ENCODE measurements around the gene SLC38A3. TPM values are rescaled to one million over a fixed set of nuclear protein-coding genes. Genes with fewer than 3 reads are reported as not detected.

The SLC38A3 gene
- total and polyA plus RNA-seq, 2 experiments from 2014 or later: 0.36 TPM; not detected in 1

DNA sequence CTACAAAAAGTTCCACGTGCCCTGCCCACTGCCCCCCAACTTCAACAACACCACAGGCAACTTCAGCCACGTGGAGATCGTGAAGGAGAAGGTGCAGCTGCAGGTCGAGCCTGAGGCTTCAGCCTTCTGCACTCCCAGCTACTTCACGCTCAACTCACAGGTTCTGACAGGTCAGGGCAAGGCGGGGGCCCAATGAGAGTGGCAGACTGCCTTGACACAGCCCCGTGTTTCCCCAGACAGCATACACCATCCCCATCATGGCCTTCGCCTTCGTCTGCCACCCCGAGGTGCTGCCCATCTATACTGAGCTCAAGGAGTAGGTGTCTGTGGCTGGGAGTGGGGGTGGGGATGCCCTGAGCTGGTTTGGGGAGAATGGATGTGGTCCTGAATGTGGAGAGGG, 12.6 kb downstream of the SLC38A3 start:
- Histone ChIP-seq H3K4me2 (ENCODE audit: unreplicated experiment) (no peak overlapping the region), H3K27ac (no peak overlapping the region), H3K9me2 (ENCODE audit: insufficient read depth) (no peaks in the 10 kb centered on the region), H3K9ac (no peak overlapping the region), H4K20me1 (ENCODE audit: insufficient read depth) (no peaks in the 10 kb centered on the region), H2AFZ (no peak overlapping the region), H3K36me3 (ENCODE audit: low read depth) (no peaks in the 10 kb centered on the region), H3K79me2 (ENCODE audit: insufficient read depth) (no peaks in the 10 kb centered on the region), H3K9me3 (ENCODE audit: low read depth) (no peaks in the 10 kb centered on the region), H3F3A (ENCODE audit: insufficient read depth) (no peaks in the 10 kb centered on the region), H3K4me1 (ENCODE audit: insufficient read depth) (no peaks in the 10 kb centered on the region), H3K4me3 (no peak overlapping the region), H3K27me3 (replicated peaks; ENCODE audit: insufficient read depth) (no peaks in the 10 kb centered on the region)
- DNase-seq: no peak
- no peak for TF ChIP-seq EZH2phosphoT487 (IDR thresholded peaks at IDR 0.05; ENCODE audit: insufficient read depth, low read depth)
- no peak for TF ChIP-seq EZH2 (IDR thresholded peaks at IDR 0.05; ENCODE audit: insufficient read depth, poor library complexity, severe bottlenecking)
- WGBS, 2 experiments (ENCODE audit: low coverage in 1 of 2, low lambda C conversion rate in 2 of 2, missing lambda C conversion rate in 2 of 2): 43 to 51% methylated on average over 10 of the region's 10 CpGs
- in situ Hi-C loops (cut with MboI): loop anchor here (25.0 kb wide), 1 partner anchor 320 kb away; no protein-coding TSS in a partner anchor

DNA sequence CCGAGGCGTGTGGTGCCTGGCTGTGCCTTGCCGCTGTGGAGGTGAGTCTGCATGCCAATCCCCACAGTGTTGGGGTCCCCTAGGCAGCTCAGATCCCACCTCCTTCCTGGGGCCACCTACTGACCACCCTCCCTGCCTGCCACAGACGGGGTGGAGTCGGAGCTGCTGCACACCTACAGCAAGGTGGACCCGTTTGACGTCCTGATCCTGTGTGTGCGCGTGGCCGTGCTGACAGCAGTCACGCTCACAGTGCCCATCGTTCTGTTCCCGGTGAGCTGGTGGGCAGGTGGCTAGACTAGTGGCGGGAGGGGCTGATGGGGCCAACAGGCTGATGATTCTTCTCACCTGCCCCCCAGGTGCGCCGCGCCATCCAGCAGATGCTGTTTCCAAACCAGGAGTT, 13.4 kb downstream of the SLC38A3 start:
- Histone ChIP-seq H3K27me3 (replicated peaks; ENCODE audit: insufficient read depth) (no peaks in the 10 kb centered on the region), H3K36me3 (ENCODE audit: low read depth) (no peaks in the 10 kb centered on the region), H4K20me1 (ENCODE audit: insufficient read depth) (no peaks in the 10 kb centered on the region), H3K9ac (no peak overlapping the region), H2AFZ (no peak overlapping the region), H3K27ac (no peak overlapping the region), H3K4me3 (no peak overlapping the region), H3F3A (ENCODE audit: insufficient read depth) (no peaks in the 10 kb centered on the region), H3K4me1 (ENCODE audit: insufficient read depth) (no peaks in the 10 kb centered on the region), H3K79me2 (ENCODE audit: insufficient read depth) (no peaks in the 10 kb centered on the region), H3K9me2 (ENCODE audit: insufficient read depth) (no peaks in the 10 kb centered on the region), H3K4me2 (ENCODE audit: unreplicated experiment) (no peak overlapping the region), H3K9me3 (ENCODE audit: low read depth) (no peaks in the 10 kb centered on the region)
- WGBS, 2 experiments (ENCODE audit: low coverage in 1 of 2, low lambda C conversion rate in 2 of 2, missing lambda C conversion rate in 2 of 2): 87 to 90% methylated on average over 17 of the region's 17 CpGs
- in situ Hi-C loops (cut with MboI): loop anchor here (25.0 kb wide), 1 partner anchor 319 kb away; no protein-coding TSS in a partner anchor
- TF ChIP-seq EZH2phosphoT487 (IDR thresholded peaks at IDR 0.05; ENCODE audit: insufficient read depth, low read depth) (no peak), EZH2 (IDR thresholded peaks at IDR 0.05; ENCODE audit: insufficient read depth, poor library complexity, severe bottlenecking) (no peak)
- DNase-seq: no peak

DNA sequence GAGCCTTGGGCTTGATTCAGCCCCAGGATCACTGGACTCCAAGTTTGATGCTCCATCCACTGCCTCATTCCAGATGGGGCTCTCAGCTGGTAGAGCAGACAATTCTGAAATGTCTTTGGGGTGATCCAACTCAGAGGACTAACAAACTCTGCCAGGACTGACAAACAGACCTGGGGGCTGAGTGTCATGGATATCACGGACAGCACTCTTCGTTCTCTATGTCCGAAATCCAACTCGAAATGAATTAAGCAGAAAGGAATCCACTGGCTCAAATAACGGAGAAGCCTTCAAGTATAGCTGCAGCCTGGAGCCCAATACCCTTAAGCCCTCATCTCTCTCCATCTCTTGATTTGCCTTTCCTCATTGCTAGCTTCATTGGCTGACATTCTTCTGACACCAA, 14.2 kb downstream of the SLC38A3 start:
- no peak overlapping the region for H3K27ac ChIP-seq
- no peaks in the 10 kb centered on the region for H3K9me2 ChIP-seq (ENCODE audit: insufficient read depth)
- H3K27me3 ChIP-seq (replicated peaks; ENCODE audit: insufficient read depth): no peaks in the 10 kb centered on the region
- H3K36me3 ChIP-seq (ENCODE audit: low read depth): no peaks in the 10 kb centered on the region
- TF ChIP-seq EZH2 (IDR thresholded peaks at IDR 0.05; ENCODE audit: insufficient read depth, poor library complexity, severe bottlenecking) (no peak), EZH2phosphoT487 (IDR thresholded peaks at IDR 0.05; ENCODE audit: insufficient read depth, low read depth) (no peak)
- WGBS, 2 experiments (ENCODE audit: low coverage in 1 of 2, low lambda C conversion rate in 2 of 2, missing lambda C conversion rate in 2 of 2): 65 to 67% methylated on average over 5 of the region's 5 CpGs
- H3K4me3 ChIP-seq: no peak overlapping the region
- no peak overlapping the region for H2AFZ ChIP-seq
- H3K4me1 ChIP-seq (ENCODE audit: insufficient read depth): no peaks in the 10 kb centered on the region
- in situ Hi-C loops (cut with MboI): loop anchor here (25.0 kb wide), 1 partner anchor 318 kb away; no protein-coding TSS in a partner anchor
- no peak overlapping the region for H3K9ac ChIP-seq
- no peaks in the 10 kb centered on the region for H3K9me3 ChIP-seq (ENCODE audit: low read depth)
- no peak for DNase-seq
- no peaks in the 10 kb centered on the region for H3F3A ChIP-seq (ENCODE audit: insufficient read depth)
- no peak overlapping the region for H3K4me2 ChIP-seq (ENCODE audit: unreplicated experiment)
- no peaks in the 10 kb centered on the region for H3K79me2 ChIP-seq (ENCODE audit: insufficient read depth)
- H4K20me1 ChIP-seq (ENCODE audit: insufficient read depth): no peaks in the 10 kb centered on the region

DNA sequence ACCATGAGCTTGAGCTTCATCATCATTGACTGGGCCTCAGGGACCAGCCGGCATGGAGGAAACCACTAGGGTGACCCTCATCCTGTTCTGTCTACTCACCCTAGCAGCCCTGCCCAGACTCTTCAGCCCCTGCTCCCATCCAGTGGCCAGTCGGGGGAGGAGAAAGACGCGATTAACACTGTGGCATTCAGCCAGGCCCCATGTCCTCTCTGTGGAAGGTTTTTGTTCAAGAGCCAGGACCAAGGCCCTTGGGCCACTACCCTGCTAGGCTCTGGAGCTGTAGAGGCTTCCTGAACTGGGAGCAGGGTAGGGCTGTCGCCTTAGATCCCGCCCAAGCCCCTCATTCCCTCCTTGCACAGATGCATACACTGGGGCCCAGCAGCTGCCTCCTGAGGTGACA, 15.0 kb downstream of the SLC38A3 start:
- no peak overlapping the region for H3K4me2 ChIP-seq (ENCODE audit: unreplicated experiment)
- H3K36me3 ChIP-seq (ENCODE audit: low read depth): no peaks in the 10 kb centered on the region
- no peak overlapping the region for H2AFZ ChIP-seq
- H3K4me3 ChIP-seq: no peak overlapping the region
- no peak overlapping the region for H3K27ac ChIP-seq
- in situ Hi-C loops (cut with MboI): loop anchor here (25.0 kb wide), 1 partner anchor 317 kb away; no protein-coding TSS in a partner anchor
- H3K79me2 ChIP-seq (ENCODE audit: insufficient read depth): no peaks in the 10 kb centered on the region
- H4K20me1 ChIP-seq (ENCODE audit: insufficient read depth): no peaks in the 10 kb centered on the region
- no peak overlapping the region for H3K9ac ChIP-seq
- H3K9me2 ChIP-seq (ENCODE audit: insufficient read depth): no peaks in the 10 kb centered on the region
- no peaks in the 10 kb centered on the region for H3K27me3 ChIP-seq (replicated peaks; ENCODE audit: insufficient read depth)
- 52 to 60% methylated on average over 6 of the region's 6 CpGs for WGBS, 2 experiments (ENCODE audit: low coverage in 1 of 2, low lambda C conversion rate in 2 of 2, missing lambda C conversion rate in 2 of 2)
- DNase-seq: no peak
- H3K9me3 ChIP-seq (ENCODE audit: low read depth): no peaks in the 10 kb centered on the region
- TF ChIP-seq EZH2phosphoT487 (IDR thresholded peaks at IDR 0.05; ENCODE audit: insufficient read depth, low read depth) (no peak), EZH2 (IDR thresholded peaks at IDR 0.05; ENCODE audit: insufficient read depth, poor library complexity, severe bottlenecking) (no peak)
- H3F3A ChIP-seq (ENCODE audit: insufficient read depth): no peaks in the 10 kb centered on the region
- H3K4me1 ChIP-seq (ENCODE audit: insufficient read depth): no peaks in the 10 kb centered on the region

DNA sequence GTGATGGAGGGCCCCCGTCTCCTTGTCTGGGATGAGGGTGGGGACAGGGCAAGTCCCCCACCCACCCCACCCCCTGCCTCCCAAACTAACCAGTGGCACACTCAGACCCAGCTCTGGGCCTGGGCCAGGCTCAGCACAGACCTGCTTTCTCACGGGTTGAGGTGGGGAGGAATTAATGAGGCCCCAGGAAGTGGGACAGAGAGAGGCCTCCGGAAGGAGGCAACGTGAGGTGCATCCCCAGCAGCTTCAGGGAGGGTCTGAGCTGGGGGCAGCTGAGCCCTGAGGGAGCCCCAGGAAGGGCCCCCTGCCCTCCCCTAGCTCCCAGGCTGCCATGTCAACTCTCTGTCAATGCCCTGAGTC, 16.0 kb downstream of the SLC38A3 start:
- Histone ChIP-seq H3K27ac (no peak overlapping the region), H3K4me1 (ENCODE audit: insufficient read depth) (no peaks in the 10 kb centered on the region), H3K9me3 (ENCODE audit: low read depth) (no peaks in the 10 kb centered on the region), H3K9ac (no peak overlapping the region), H3K4me3 (no peak overlapping the region), H3K27me3 (replicated peaks; ENCODE audit: insufficient read depth) (no peaks in the 10 kb centered on the region), H4K20me1 (ENCODE audit: insufficient read depth) (no peaks in the 10 kb centered on the region), H3K4me2 (ENCODE audit: unreplicated experiment) (no peak overlapping the region), H3F3A (ENCODE audit: insufficient read depth) (no peaks in the 10 kb centered on the region), H3K9me2 (ENCODE audit: insufficient read depth) (no peaks in the 10 kb centered on the region), H3K36me3 (ENCODE audit: low read depth) (no peaks in the 10 kb centered on the region), H2AFZ (no peak overlapping the region), H3K79me2 (ENCODE audit: insufficient read depth) (no peaks in the 10 kb centered on the region)
- in situ Hi-C loops (cut with MboI): loop anchor here (25.0 kb wide), 1 partner anchor 316 kb away; no protein-coding TSS in a partner anchor
- TF ChIP-seq EZH2phosphoT487 (IDR thresholded peaks at IDR 0.05; ENCODE audit: insufficient read depth, low read depth) (no peak), EZH2 (IDR thresholded peaks at IDR 0.05; ENCODE audit: insufficient read depth, poor library complexity, severe bottlenecking) (no peak)
- 70 to 78% methylated on average over 4 of the region's 4 CpGs for WGBS, 2 experiments (ENCODE audit: low coverage in 1 of 2, low lambda C conversion rate in 2 of 2, missing lambda C conversion rate in 2 of 2)
- no peak for DNase-seq

Measured in GM23248 (cell line).